Suprapubic skin (tissue), 4 donors: Measurements from ENCODE around the gene KLRC3.

Source experiments
- CTCF ChIP-seq, 2 donors: fragments of 200-600 bp in 1 of 2; fragments of 450-650 bp in 1 of 2; sonication (generic) in 1 of 2; IDR thresholded peaks; one replicate each; pipeline ENCODE4 v1.5.1; 2016 to 2019; ENCODE audit warnings: antibody characterized with exemption in 2 of 2, mild to moderate bottlenecking in 1 of 2, moderate library complexity in 1 of 2
- POLR2A ChIP-seq, 2 donors: fragments of 450-650 bp; IDR thresholded peaks; one replicate each; pipeline ENCODE4 v1.6.1; 2017; ENCODE audit warnings: antibody characterized with exemption in 2 of 2, mild to moderate bottlenecking in 2 of 2, moderate library complexity in 2 of 2
- POLR2AphosphoS5 ChIP-seq, 3 donors: sonication (generic); formaldehyde crosslinking; IDR thresholded peaks; one replicate each; pipeline ENCODE4 v1.6.1; 2017; ENCODE audit warnings: antibody characterized with exemption in 3 of 3

DNA sequence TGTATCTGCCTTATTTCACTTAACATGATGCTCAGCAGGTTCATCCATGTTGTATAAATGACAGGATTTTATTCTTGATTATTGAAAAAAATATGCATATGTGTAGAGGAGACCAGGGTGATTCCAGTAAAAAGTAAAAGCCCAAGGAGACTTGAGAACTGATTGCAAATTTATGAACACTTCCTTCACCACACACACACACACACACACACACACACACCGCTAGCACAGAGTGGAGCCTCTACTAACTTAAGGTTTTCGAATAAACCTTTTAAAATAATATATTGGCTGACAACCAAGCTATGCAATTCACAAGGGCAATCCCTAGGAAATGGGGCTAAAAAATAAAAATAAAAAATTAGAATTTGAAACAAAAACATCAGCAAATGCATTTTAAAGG lies 22.2 kb downstream of the KLRC3 start:
- TF ChIP-seq POLR2AphosphoS5 (IDR thresholded peaks at IDR 0.05) (no peak), CTCF (IDR thresholded peaks at IDR 0.05) (no peak), POLR2A (IDR thresholded peaks at IDR 0.05) (no peak)
